ENCODE measurements around the gene MTRF1L. TPM values are rescaled to one million over a fixed set of nuclear protein-coding genes. Genes with fewer than 3 reads are reported as not detected.

Gene MTRF1L
- total RNA-seq, 2 donors from 2014 or later: 17.9 to 22.6 TPM

DNA sequence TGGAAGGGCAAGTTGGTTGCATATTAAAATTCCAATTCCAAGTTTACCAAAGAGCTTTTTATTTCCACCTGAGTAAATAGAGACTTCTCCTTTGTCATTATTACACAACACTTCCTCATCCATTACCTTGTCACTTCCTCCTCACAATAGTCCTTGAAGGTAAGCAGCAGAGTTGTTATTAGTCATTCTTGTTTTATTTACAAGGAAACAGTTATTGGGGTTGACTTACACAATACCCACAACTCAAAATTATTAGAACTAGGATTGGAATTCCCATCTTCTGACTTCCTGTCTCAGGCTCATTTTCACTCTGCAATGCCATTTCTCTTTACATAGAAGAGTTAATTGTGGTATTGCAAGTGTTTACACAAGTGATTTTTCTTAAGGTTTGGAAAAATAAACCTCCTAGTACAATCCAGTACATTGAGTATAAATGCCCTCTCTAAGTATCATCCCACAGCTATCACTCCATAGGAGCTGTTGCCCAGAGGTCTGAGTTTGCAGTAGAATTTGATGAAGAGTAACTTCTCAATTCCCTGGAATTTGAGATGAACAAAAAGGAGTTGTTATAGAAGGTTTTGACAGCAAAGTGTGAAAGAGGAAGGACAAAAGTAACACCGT, 28.9 kb upstream of the MTRF1L start:
- ATAC-seq (ENCODE audit: insufficient number of reproducible peaks, low FRiP score, low read depth) (no peak), DNase-seq (ENCODE audit: low spot score) (no peak)
- no peaks in the 10 kb centered on the region for H3K27me3 ChIP-seq (replicated peaks; ENCODE audit: insufficient read depth)
- H3K9me3 ChIP-seq: no peaks in the 10 kb centered on the region
- TF ChIP-seq, protein P1, sequence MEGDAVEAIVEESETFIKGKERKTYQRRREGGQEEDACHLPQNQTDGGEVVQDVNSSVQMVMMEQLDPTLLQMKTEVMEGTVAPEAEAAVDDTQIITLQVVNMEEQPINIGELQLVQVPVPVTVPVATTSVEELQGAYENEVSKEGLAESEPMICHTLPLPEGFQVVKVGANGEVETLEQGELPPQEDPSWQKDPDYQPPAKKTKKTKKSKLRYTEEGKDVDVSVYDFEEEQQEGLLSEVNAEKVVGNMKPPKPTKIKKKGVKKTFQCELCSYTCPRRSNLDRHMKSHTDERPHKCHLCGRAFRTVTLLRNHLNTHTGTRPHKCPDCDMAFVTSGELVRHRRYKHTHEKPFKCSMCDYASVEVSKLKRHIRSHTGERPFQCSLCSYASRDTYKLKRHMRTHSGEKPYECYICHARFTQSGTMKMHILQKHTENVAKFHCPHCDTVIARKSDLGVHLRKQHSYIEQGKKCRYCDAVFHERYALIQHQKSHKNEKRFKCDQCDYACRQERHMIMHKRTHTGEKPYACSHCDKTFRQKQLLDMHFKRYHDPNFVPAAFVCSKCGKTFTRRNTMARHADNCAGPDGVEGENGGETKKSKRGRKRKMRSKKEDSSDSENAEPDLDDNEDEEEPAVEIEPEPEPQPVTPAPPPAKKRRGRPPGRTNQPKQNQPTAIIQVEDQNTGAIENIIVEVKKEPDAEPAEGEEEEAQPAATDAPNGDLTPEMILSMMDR (IDR thresholded peaks at IDR 0.05): no peak
- H3K27ac ChIP-seq: peak overlapping the region in 1 of 2 donors; percentile 33
- peaks cover 0 to 9% of the 10 kb centered on the region in 2 donors for H3K4me1 ChIP-seq (ENCODE audit: control insufficient read depth in 1 of 2, low read depth in 2 of 2)
- H3K4me3 ChIP-seq: no peak overlapping the region
- no peaks in the 10 kb centered on the region for H3K36me3 ChIP-seq

DNA sequence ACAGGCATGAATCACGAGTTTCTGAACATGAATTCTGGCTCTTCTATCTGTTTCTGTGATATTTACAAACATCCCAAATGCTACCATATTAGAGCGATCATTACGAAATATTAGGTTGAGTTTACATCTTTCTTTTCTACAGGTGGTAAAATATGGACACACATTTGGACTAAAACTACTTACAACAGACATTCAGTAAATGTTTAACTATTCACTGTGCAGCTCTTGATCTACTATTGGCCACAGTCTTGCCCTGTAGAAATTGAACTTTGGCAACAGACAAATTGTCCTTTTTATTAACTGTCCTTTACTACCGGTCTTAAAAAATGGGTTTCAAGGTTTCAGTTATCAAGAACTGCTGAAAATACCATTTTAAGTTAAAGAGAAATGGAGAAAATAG, 26.5 kb upstream of the MTRF1L start:
- Histone ChIP-seq H3K27ac (no peak overlapping the region), H3K4me3 (no peak overlapping the region), H3K27me3 (replicated peaks; ENCODE audit: insufficient read depth) (no peaks in the 10 kb centered on the region), H3K9me3 (no peaks in the 10 kb centered on the region), H3K36me3 (no peaks in the 10 kb centered on the region), H3K4me1 (ENCODE audit: control insufficient read depth in 1 of 2, low read depth in 2 of 2) (peaks cover 0 to 9% of the 10 kb centered on the region in 2 donors)
- DNase-seq (ENCODE audit: low spot score) (no peak), ATAC-seq (ENCODE audit: insufficient number of reproducible peaks, low FRiP score, low read depth) (no peak)
- TF ChIP-seq, protein P1 (IDR thresholded peaks at IDR 0.05): no peak

DNA sequence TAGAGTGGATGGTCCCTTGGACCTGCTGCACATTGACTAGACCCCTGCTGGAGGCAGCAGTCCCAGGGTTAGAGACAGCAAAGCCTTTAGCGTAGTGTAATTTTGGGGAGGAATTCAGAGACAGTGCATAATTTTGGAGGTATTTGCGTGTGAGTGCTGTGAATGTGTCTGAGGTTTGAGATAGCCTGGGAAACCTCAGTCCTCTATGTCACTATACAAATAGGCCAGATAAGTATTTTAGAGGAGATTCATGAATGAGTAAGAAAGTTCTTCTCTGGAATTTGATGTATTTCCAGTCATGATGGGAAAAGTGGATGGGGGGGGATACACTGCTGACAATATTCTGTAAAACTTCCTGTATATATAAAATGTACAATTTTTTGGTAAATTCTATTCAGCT, 25.8 kb upstream of the MTRF1L start:
- H3K9me3 ChIP-seq: no peaks in the 10 kb centered on the region
- ATAC-seq (ENCODE audit: insufficient number of reproducible peaks, low FRiP score, low read depth): no peak
- DNase-seq (ENCODE audit: low spot score): no peak
- H3K4me3 ChIP-seq: no peak overlapping the region
- H3K27ac ChIP-seq: no peak overlapping the region
- no peaks in the 10 kb centered on the region for H3K27me3 ChIP-seq (replicated peaks; ENCODE audit: insufficient read depth)
- TF ChIP-seq, protein P1 (IDR thresholded peaks at IDR 0.05): no peak
- H3K4me1 ChIP-seq (ENCODE audit: control insufficient read depth in 1 of 2, low read depth in 2 of 2): peaks cover 0 to 9% of the 10 kb centered on the region in 2 donors
- H3K36me3 ChIP-seq: no peaks in the 10 kb centered on the region

DNA sequence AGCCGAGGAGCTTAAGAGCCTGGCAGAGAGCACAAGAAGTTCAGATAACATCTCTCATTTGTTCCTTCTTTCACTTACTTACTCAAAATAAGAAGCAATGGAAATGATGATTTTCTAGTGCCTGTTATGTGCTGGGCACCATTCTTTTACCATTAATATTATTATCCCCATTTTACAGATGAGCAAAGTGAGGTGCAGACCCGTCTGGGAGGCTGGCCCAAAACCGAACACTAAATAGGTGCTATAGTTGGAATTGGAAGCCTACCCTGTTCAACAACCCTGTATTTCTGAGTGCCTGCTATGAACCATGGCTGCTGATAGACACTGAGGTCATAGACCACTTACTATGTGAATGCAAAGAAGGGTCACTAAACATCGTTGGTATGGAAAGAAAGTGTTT, 25.0 kb upstream of the MTRF1L start:
- ATAC-seq (ENCODE audit: insufficient number of reproducible peaks, low FRiP score, low read depth) (no peak), DNase-seq (ENCODE audit: low spot score) (no peak)
- Histone ChIP-seq H3K4me3 (no peak overlapping the region), H3K9me3 (no peaks in the 10 kb centered on the region), H3K27ac (no peak overlapping the region), H3K4me1 (ENCODE audit: control insufficient read depth in 1 of 2, low read depth in 2 of 2) (peaks cover 0 to 9% of the 10 kb centered on the region in 2 donors), H3K36me3 (no peaks in the 10 kb centered on the region), H3K27me3 (replicated peaks; ENCODE audit: insufficient read depth) (no peaks in the 10 kb centered on the region)
- TF ChIP-seq, protein P1 (IDR thresholded peaks at IDR 0.05): no peak

DNA sequence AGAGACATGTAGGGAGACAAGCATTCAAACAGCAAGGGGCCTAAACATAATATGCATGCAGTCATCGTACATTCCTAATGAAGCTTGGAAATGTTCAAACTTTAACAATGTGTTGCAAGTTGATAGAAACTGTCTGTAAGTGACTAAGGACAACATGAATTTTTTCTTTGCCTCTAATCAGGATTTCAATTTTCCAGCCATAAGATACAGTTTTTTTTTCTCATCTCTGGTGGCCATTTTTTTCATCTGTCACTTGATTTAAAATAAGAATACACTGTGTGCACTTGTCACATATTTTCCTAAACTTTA, 22.2 kb upstream of the MTRF1L start:
- no peak for ATAC-seq (ENCODE audit: insufficient number of reproducible peaks, low FRiP score, low read depth)
- Histone ChIP-seq H3K4me1 (ENCODE audit: control insufficient read depth in 1 of 2, low read depth in 2 of 2) (no peaks in the 10 kb centered on the region), H3K27ac (no peak overlapping the region), H3K9me3 (no peaks in the 10 kb centered on the region), H3K36me3 (no peaks in the 10 kb centered on the region), H3K4me3 (no peak overlapping the region), H3K27me3 (replicated peaks; ENCODE audit: insufficient read depth) (no peaks in the 10 kb centered on the region)
- TF ChIP-seq, protein P1 (IDR thresholded peaks at IDR 0.05): no peak
- no peak for DNase-seq (ENCODE audit: low spot score)
